H9 (cell line): ENCODE results near the gene C11orf65. TPM values are rescaled to one million over a fixed set of nuclear protein-coding genes. Genes with fewer than 3 reads are reported as not detected.

Source experiments
- DNase-seq: peaks from one replicate; pipeline ENCODE4 v3.0.0-alpha.2; 2017
- H2AFZ ChIP-seq: one replicate; pipeline ENCODE4 v1.6.1; 2013; ENCODE audit warnings: mild to moderate bottlenecking, low read length, control low read depth, moderate library complexity
- H2AK5ac ChIP-seq: 2 replicates; pipeline ENCODE4 v1.6.1; 2013; ENCODE audit warnings: low read length, control low read depth, mixed read lengths; ENCODE audit not compliant: insufficient read length
- H2BK120ac ChIP-seq: one replicate; pipeline ENCODE4 v1.6.1; 2013; ENCODE audit warnings: low read depth, mild to moderate bottlenecking, low read length, control low read depth, inconsistent platforms; ENCODE audit not compliant: poor library complexity, severe bottlenecking
- H2BK12ac ChIP-seq: 2 replicates; pipeline ENCODE4 v1.6.1; 2013; ENCODE audit warnings: low read length, control low read depth, mixed read lengths, low read depth; ENCODE audit not compliant: insufficient read length
- H2BK15ac ChIP-seq: 2 replicates; pipeline ENCODE4 v1.6.1; 2013; ENCODE audit warnings: low read depth, low read length, control low read depth
- H2BK20ac ChIP-seq: one replicate; pipeline ENCODE4 v1.6.1; 2013; ENCODE audit warnings: low read depth, mild to moderate bottlenecking, low read length, control low read depth, inconsistent platforms; ENCODE audit not compliant: poor library complexity, severe bottlenecking
- H2BK5ac ChIP-seq: 2 replicates; pipeline ENCODE4 v1.6.1; 2013; ENCODE audit warnings: low read length, control low read depth, mixed read lengths; ENCODE audit not compliant: insufficient read length
- H3K14ac ChIP-seq: 2 replicates; pipeline ENCODE4 v1.6.1; 2013; ENCODE audit warnings: low read length, control low read depth; ENCODE audit not compliant: insufficient read depth
- H3K18ac ChIP-seq: 2 replicates; pipeline ENCODE4 v1.6.1; 2013; ENCODE audit warnings: low read depth, mild to moderate bottlenecking, mixed read lengths, low read length, control low read depth; ENCODE audit not compliant: insufficient read length
- H3K23ac ChIP-seq: 2 replicates; pipeline ENCODE4 v1.6.1; 2013; ENCODE audit warnings: low read length, control low read depth, mixed read lengths, low read depth; ENCODE audit not compliant: insufficient read length
- H3K23me2 ChIP-seq: 2 replicates; pipeline ENCODE4 v1.6.1; 2013; ENCODE audit warnings: low read depth, mild to moderate bottlenecking, mixed read lengths, low read length, control low read depth; ENCODE audit not compliant: insufficient read length, poor library complexity, severe bottlenecking
- H3K27ac ChIP-seq: 2 replicates; pipeline ENCODE4 v1.5.1; 2013; ENCODE audit warnings: low read length, control low read depth, mixed read lengths, low read depth; ENCODE audit not compliant: insufficient read length
- H3K27me3 ChIP-seq: 2 replicates; pipeline ENCODE4 v1.6.1; 2013; ENCODE audit warnings: low read length, control low read depth, inconsistent platforms; ENCODE audit not compliant: insufficient read depth
- H3K4ac ChIP-seq: 2 replicates; pipeline ENCODE4 v1.6.1; 2013; ENCODE audit warnings: low read depth, mild to moderate bottlenecking, control low read depth, inconsistent platforms, low read length, moderate library complexity
- H3K4me1 ChIP-seq: 2 replicates; pipeline ENCODE4 v1.6.1; 2013; ENCODE audit warnings: low read length, control low read depth, inconsistent platforms; ENCODE audit not compliant: insufficient read depth
- H3K4me2 ChIP-seq: 2 replicates; pipeline ENCODE4 v1.6.1; 2013; ENCODE audit warnings: low read length, control low read depth, mixed read lengths; ENCODE audit not compliant: insufficient read length, insufficient read depth
- H3K56ac ChIP-seq: 2 replicates; pipeline ENCODE4 v1.6.1; 2013; ENCODE audit warnings: low read depth, mild to moderate bottlenecking, mixed read lengths, low read length, control low read depth; ENCODE audit not compliant: insufficient read length
- H3K79me1 ChIP-seq: 2 replicates; pipeline ENCODE4 v1.6.1; 2013; ENCODE audit warnings: low read depth, mild to moderate bottlenecking, moderate library complexity, low read length, control low read depth, inconsistent platforms; ENCODE audit not compliant: insufficient read depth, poor library complexity, severe bottlenecking
- H3K79me2 ChIP-seq: 2 replicates; pipeline ENCODE4 v1.6.1; 2013; ENCODE audit warnings: low read length, control low read depth, inconsistent platforms; ENCODE audit not compliant: insufficient read depth
- H3K9ac ChIP-seq: 2 replicates; pipeline ENCODE4 v1.6.1; 2013; ENCODE audit warnings: low read length, control low read depth, mixed read lengths; ENCODE audit not compliant: insufficient read length; ENCODE audit errors: extremely low read depth
- H3K9me3 ChIP-seq: one replicate; pipeline ENCODE4 v1.6.1; 2013; ENCODE audit warnings: low read depth, low read length, inconsistent platforms; ENCODE audit not compliant: control insufficient read depth
- H3T11ph ChIP-seq: one replicate; pipeline ENCODE4 v1.6.1; 2013; ENCODE audit warnings: mild to moderate bottlenecking, low read length, control low read depth, inconsistent platforms
- H4K20me1 ChIP-seq: one replicate; pipeline ENCODE4 v1.6.1; 2013; ENCODE audit not compliant: control insufficient read depth, insufficient read length, insufficient read depth
- H4K5ac ChIP-seq: 2 replicates; pipeline ENCODE4 v1.6.1; 2013; ENCODE audit warnings: low read depth, mild to moderate bottlenecking, mixed read lengths, low read length, control low read depth; ENCODE audit not compliant: insufficient read length
- H4K8ac ChIP-seq: replicated peaks from 2 replicates; pipeline ENCODE4 v1.6.1; 2013; ENCODE audit warnings: low read length, control low read depth, mixed read lengths, low read depth; ENCODE audit not compliant: insufficient read length
- H4K91ac ChIP-seq: 2 replicates; pipeline ENCODE4 v1.6.1; 2013; ENCODE audit warnings: low read depth, mild to moderate bottlenecking, moderate library complexity, mixed read lengths, low read length, control low read depth; ENCODE audit not compliant: insufficient read length
- H3K27ac Mint-ChIP-seq, 3 experiments: 2 replicates in 2 of 3; 3 replicates in 1 of 3; pipeline ENCODE4 v1.8.0; 2020 to 2021; ENCODE audit warnings: mixed read lengths in 3 of 3, mild to moderate bottlenecking in 1 of 3, moderate library complexity in 1 of 3
- H3K27me3 Mint-ChIP-seq: 2 replicates; pipeline ENCODE4 v1.8.0; 2021; ENCODE audit warnings: low read depth, mild to moderate bottlenecking, moderate library complexity, mixed read lengths
- H3K36me3 Mint-ChIP-seq, 3 experiments: 2 replicates in 2 of 3; 3 replicates in 1 of 3; pipeline ENCODE4 v1.8.0; 2020 to 2021; ENCODE audit warnings: low read depth in 3 of 3, mixed read lengths in 3 of 3; ENCODE audit not compliant: insufficient read depth in 1 of 3
- H3K4me1 Mint-ChIP-seq, 2 experiments: 2 replicates each; pipeline ENCODE4 v1.8.0; 2020; ENCODE audit warnings: mixed read lengths in 2 of 2
- H3K4me3 Mint-ChIP-seq, 2 experiments: 2 replicates in 1 of 2; 3 replicates in 1 of 2; pipeline ENCODE4 v1.8.0; 2020 to 2021; ENCODE audit warnings: mild to moderate bottlenecking in 2 of 2, mixed read lengths in 2 of 2, moderate library complexity in 1 of 2
- H3K9me3 Mint-ChIP-seq, 2 experiments: 2 replicates in 1 of 2; 3 replicates in 1 of 2; pipeline ENCODE4 v1.8.0; 2020; ENCODE audit warnings: mild to moderate bottlenecking in 2 of 2, mixed read lengths in 2 of 2, moderate library complexity in 1 of 2
- CTCF ChIP-seq: fragments of 200-600 bp; sonication (generic); conservative IDR thresholded peaks from 3 replicates; pipeline ENCODE4 v1.8.0; 2021; ENCODE audit warnings: antibody characterized with exemption, mild to moderate bottlenecking
- WGBS: extraction: QIAGEN DNeasy Blood & Tissue Kit; methylation state at CpG from one replicate; pipeline ENCODE4 v1.1.7; 2013; ENCODE audit warnings: missing lambda C conversion rate, low lambda C conversion rate, mixed read lengths; ENCODE audit not compliant: insufficient read length; ENCODE audit errors: extremely low coverage; 5-methylcytosine and 5-hydroxymethylcytosine counted together
- total RNA-seq: library from RNA; stranded (reverse); gene quantifications from 2 replicates; pipeline ENCODE4 v1.2.1, GENCODE V29; 2021

C11orf65 gene
- total RNA-seq, 1 experiment from 2014 or later: 0.55 TPM

GRCh38 chr11:108474664-108475463, 7.5 kb upstream of the C11orf65 start:
- no peaks in the 10 kb centered on the region for H4K20me1 ChIP-seq
- H3K27me3 ChIP-seq: no peaks in the 10 kb centered on the region
- H2BK20ac ChIP-seq: no peak overlapping the region
- no peak for DNase-seq
- H2BK15ac ChIP-seq: no peak overlapping the region
- H3K18ac ChIP-seq: no peak overlapping the region
- H3K14ac ChIP-seq: no peak overlapping the region
- H3K27ac ChIP-seq: no peak overlapping the region
- no peak overlapping the region for H2AFZ ChIP-seq
- H3K4me2 ChIP-seq: no peak overlapping the region
- no peaks in the 10 kb centered on the region for H3K79me1 ChIP-seq
- H3K4me3 Mint-ChIP-seq: no peak overlapping the region
- no peak overlapping the region for H2BK5ac ChIP-seq
- no peaks in the 10 kb centered on the region for H3K4me1 Mint-ChIP-seq
- no peaks in the 10 kb centered on the region for H3K79me2 ChIP-seq
- no peak overlapping the region for H3K23ac ChIP-seq
- H3K9me3 Mint-ChIP-seq: no peaks in the 10 kb centered on the region
- H3K27ac Mint-ChIP-seq: no peak overlapping the region; a peak in 1 of 7 replicates
- no peak overlapping the region for H2AK5ac ChIP-seq
- no peak overlapping the region for H3T11ph ChIP-seq
- H4K91ac ChIP-seq: no peak overlapping the region
- H4K8ac ChIP-seq: no peak overlapping the region
- H3K9me3 ChIP-seq: no peaks in the 10 kb centered on the region
- peaks cover 0 to 8% (median 0%) of the 10 kb centered on the region in 3 experiments; a peak in 3 of 7 replicates for H3K36me3 Mint-ChIP-seq
- H3K4ac ChIP-seq: no peak overlapping the region
- WGBS: no CpG with 5 or more reads among the region's 11 CpGs
- H3K9ac ChIP-seq: no peak overlapping the region
- H4K5ac ChIP-seq: no peak overlapping the region
- H3K23me2 ChIP-seq: no peaks in the 10 kb centered on the region
- H3K4me1 ChIP-seq: no peaks in the 10 kb centered on the region
- H2BK12ac ChIP-seq: no peak overlapping the region
- no peak overlapping the region for H3K56ac ChIP-seq
- H2BK120ac ChIP-seq: no peak overlapping the region
- no peak for TF ChIP-seq CTCF
- H3K27me3 Mint-ChIP-seq: no peaks in the 10 kb centered on the region
